ENCODE results near the gene NINJ2. TPM values are rescaled to one million over a fixed set of nuclear protein-coding genes. Genes with fewer than 3 reads are reported as not detected.

Gene NINJ2
- total RNA-seq, 6 experiments from 2014 or later, result 6.4 to 17.7 (median 12.5) TPM

GRCh38 chr12:536751-537245 lies 126.4 kb downstream of the NINJ2 start:
- WGBS (ENCODE audit: insufficient coverage, low coverage, low lambda C conversion rate, missing lambda C conversion rate), result 92% methylated on average over 3 of the region's 3 CpGs
- Histone ChIP-seq H3K27me3 (no peaks in the 10 kb centered on the region), H3K9me3 (no peaks in the 10 kb centered on the region), H3K27ac (no peak overlapping the region), H3K4me3 (no peak overlapping the region), H3K36me3 (no peaks in the 10 kb centered on the region), H3K4me1 (peaks cover 0 to 4% (median 0%) of the 10 kb centered on the region in 4 donors)
- intact Hi-C loops (cut with DNase I), result no loop called here
- no peak for DNase-seq
- no peak for TF ChIP-seq POLR2A (IDR thresholded peaks at IDR 0.05)
- TF ChIP-seq CTCF (IDR thresholded peaks at IDR 0.05), result no peak
- ATAC-seq, result no peak

GRCh38 chr12:535396-535795 lies 127.8 kb downstream of the NINJ2 start:
- no peaks in the 10 kb centered on the region for H3K9me3 ChIP-seq
- intact Hi-C loops (cut with DNase I), result no loop called here
- H3K36me3 ChIP-seq, result no peaks in the 10 kb centered on the region
- H3K4me1 ChIP-seq, result peaks cover 0 to 4% (median 0%) of the 10 kb centered on the region in 4 donors
- ATAC-seq, result no peak
- no peak for TF ChIP-seq POLR2A (IDR thresholded peaks at IDR 0.05)
- TF ChIP-seq CTCF (IDR thresholded peaks at IDR 0.05), result no peak
- H3K27me3 ChIP-seq, result no peaks in the 10 kb centered on the region
- 81% methylated on average over 3 of the region's 7 CpGs for WGBS (ENCODE audit: insufficient coverage, low coverage, low lambda C conversion rate, missing lambda C conversion rate)
- H3K27ac ChIP-seq, result no peak overlapping the region
- no peak for DNase-seq
- H3K4me3 ChIP-seq, result no peak overlapping the region

GRCh38 chr12:534216-534615 lies 129.0 kb downstream of the NINJ2 start:
- Histone ChIP-seq H3K36me3 (no peaks in the 10 kb centered on the region), H3K4me1 (peaks cover 0 to 4% (median 0%) of the 10 kb centered on the region in 4 donors), H3K9me3 (no peaks in the 10 kb centered on the region), H3K27me3 (no peaks in the 10 kb centered on the region), H3K4me3 (no peak overlapping the region), H3K27ac (no peak overlapping the region)
- intact Hi-C loops (cut with DNase I), result no loop called here
- DNase-seq, result no peak
- WGBS (ENCODE audit: insufficient coverage, low coverage, low lambda C conversion rate, missing lambda C conversion rate), result 74% methylated on average over 3 of the region's 14 CpGs
- TF ChIP-seq POLR2A (IDR thresholded peaks at IDR 0.05), result no peak
- TF ChIP-seq CTCF (IDR thresholded peaks at IDR 0.05), result no peak
- no peak for ATAC-seq

GRCh38 chr12:533718-534117 lies 129.5 kb downstream of the NINJ2 start:
- Histone ChIP-seq H3K9me3 (no peaks in the 10 kb centered on the region), H3K4me3 (no peak overlapping the region), H3K27ac (no peak overlapping the region), H3K36me3 (no peaks in the 10 kb centered on the region), H3K27me3 (no peaks in the 10 kb centered on the region), H3K4me1 (peaks cover 0 to 4% (median 0%) of the 10 kb centered on the region in 4 donors)
- DNase-seq (no peak), ATAC-seq (no peak)
- intact Hi-C loops (cut with DNase I), result no loop called here
- WGBS (ENCODE audit: insufficient coverage, low coverage, low lambda C conversion rate, missing lambda C conversion rate), result 100% methylated on average over 1 of the region's 14 CpGs
- TF ChIP-seq CTCF (IDR thresholded peaks at IDR 0.05) (no peak), POLR2A (IDR thresholded peaks at IDR 0.05) (no peak)

Measured in right lobe of liver (tissue), 6 donors.